ENCODE results near the gene TBC1D14. TPM values are rescaled to one million over a fixed set of nuclear protein-coding genes. Genes with fewer than 3 reads are reported as not detected.

TBC1D14 gene
- 33.7 and 37.2 TPM in 2 replicates for total RNA-seq

GRCh38 chr4:6909113-6909969 is at the start of gene TBC1D14:
Gene TBC1D14 (plus strand): TSS chr4:6909826. CDS start chr4:6923390, 13,564 bp downstream.

GRCh38 chr4:7043284-7044136 is 133.9 kb downstream of the TBC1D14 start, which contains the start of gene TADA2B:
Gene TADA2B (plus strand): TSS chr4:7043372. CDS start chr4:7043580, 208 bp downstream.

GRCh38 chr4:7067452-7068278 is 158.0 kb downstream of the TBC1D14 start, which contains the start of gene GRPEL1:
Gene GRPEL1 (minus strand): TSS chr4:7068064. CDS start chr4:7068032, 32 bp downstream.

Other genes with a start within 250 kb of the TBC1D14 start
- 0.13 TPM in 1 of 2 replicates, not detected in the other for gene S100P, start 215.9 kb upstream of the TBC1D14 start, total RNA-seq
- gene MRFAP1L1, start 200.0 kb upstream of the TBC1D14 start, total RNA-seq: 48.0 and 66.9 TPM in 2 replicates
- 9.1 and 9.4 TPM in 2 replicates for gene BLOC1S4, start 193.7 kb upstream of the TBC1D14 start, total RNA-seq
- gene KIAA0232, start 127.1 kb upstream of the TBC1D14 start, total RNA-seq: 19.7 and 30.3 TPM in 2 replicates
- 11.5 and 13.4 TPM in 2 replicates for gene TADA2B, start 133.5 kb downstream of the TBC1D14 start, total RNA-seq
- 18.4 and 23.1 TPM in 2 replicates for gene GRPEL1, start 158.2 kb downstream of the TBC1D14 start, total RNA-seq